Testis (tissue), 3 donors: Measurements from ENCODE around the gene KIF26A. TPM values are rescaled to one million over a fixed set of nuclear protein-coding genes. Genes with fewer than 3 reads are reported as not detected.

Source experiments
- DNase-seq: peaks from one replicate; pipeline ENCODE4 v3.0.0-alpha.2; 2019
- H3K27ac ChIP-seq, 2 donors: fragments of 200-600 bp; sonication (generic); one replicate each; pipeline ENCODE4 v1.5.1; 2019
- H3K27me3 ChIP-seq: fragments of 200-600 bp; sonication (generic); one replicate; pipeline ENCODE4 v1.5.1; 2019
- H3K36me3 ChIP-seq: fragments of 200-600 bp; sonication (generic); one replicate; pipeline ENCODE4 v1.5.1; 2017; ENCODE audit warnings: low read depth; ENCODE audit errors: missing control alignments
- H3K4me1 ChIP-seq: fragments of 200-600 bp; sonication (generic); one replicate; pipeline ENCODE4 v1.5.1; 2019
- H3K4me3 ChIP-seq, 2 donors: fragments of 200-600 bp; sonication (generic); one replicate each; pipeline ENCODE4 v1.5.1; 2017 to 2019
- H3K9me3 ChIP-seq: fragments of 200-600 bp; sonication (generic); one replicate; pipeline ENCODE4 v1.5.1; 2017
- POLR2A ChIP-seq: fragments of 450-650 bp; IDR thresholded peaks from one replicate; pipeline ENCODE4 v1.6.1; 2017; ENCODE audit warnings: antibody characterized with exemption, mild to moderate bottlenecking, moderate library complexity
- WGBS, 2 donors: methylation state at CpG; one replicate each; pipeline ENCODE4 v1.1.5; 2018; 5-methylcytosine and 5-hydroxymethylcytosine counted together
- intact Hi-C: fragments of 100-400 bp; cut with DNase I; formaldehyde crosslinking; loops from one replicate; pipeline ENCODE4 v1.15.1; 2023; ENCODE audit warnings: low total_unique reads
- polyA plus RNA-seq: library from polyadenylated mRNA; stranded (reverse); fragments of 350-450 nt; fragmentation: Illumina TruSeq; extraction: RNeasy Lipid Tissue Mini Kit (QIAGEN cat#74804); gene quantifications from one replicate; pipeline ENCODE4 v1.2.3, GENCODE V29; 2014; ENCODE audit warnings: low read depth, low replicate concordance; ENCODE audit not compliant: insufficient read depth
- total RNA-seq, 2 donors: library from RNA; depleted of rRNA; stranded (reverse); fragments of >200 nt; gene quantifications; one replicate each; pipeline ENCODE4 v1.2.3, GENCODE V29; 2016
- TF ChIP-seq, protein P1 (sequence below), 3 experiments: fragments of 450-650 bp in 2 of 3; fragments of 200-600 bp in 1 of 3; sonication (generic) in 1 of 3; IDR thresholded peaks; one replicate each; pipeline ENCODE4 v1.5.1; 2016 to 2019; ENCODE audit warnings: antibody characterized with exemption in 3 of 3, mild to moderate bottlenecking in 2 of 3, moderate library complexity in 1 of 3

KIF26A gene
- total and polyA plus RNA-seq, 3 donors from 2014 or later, result 5.6 to 21.2 (median 18.3) TPM

DNA sequence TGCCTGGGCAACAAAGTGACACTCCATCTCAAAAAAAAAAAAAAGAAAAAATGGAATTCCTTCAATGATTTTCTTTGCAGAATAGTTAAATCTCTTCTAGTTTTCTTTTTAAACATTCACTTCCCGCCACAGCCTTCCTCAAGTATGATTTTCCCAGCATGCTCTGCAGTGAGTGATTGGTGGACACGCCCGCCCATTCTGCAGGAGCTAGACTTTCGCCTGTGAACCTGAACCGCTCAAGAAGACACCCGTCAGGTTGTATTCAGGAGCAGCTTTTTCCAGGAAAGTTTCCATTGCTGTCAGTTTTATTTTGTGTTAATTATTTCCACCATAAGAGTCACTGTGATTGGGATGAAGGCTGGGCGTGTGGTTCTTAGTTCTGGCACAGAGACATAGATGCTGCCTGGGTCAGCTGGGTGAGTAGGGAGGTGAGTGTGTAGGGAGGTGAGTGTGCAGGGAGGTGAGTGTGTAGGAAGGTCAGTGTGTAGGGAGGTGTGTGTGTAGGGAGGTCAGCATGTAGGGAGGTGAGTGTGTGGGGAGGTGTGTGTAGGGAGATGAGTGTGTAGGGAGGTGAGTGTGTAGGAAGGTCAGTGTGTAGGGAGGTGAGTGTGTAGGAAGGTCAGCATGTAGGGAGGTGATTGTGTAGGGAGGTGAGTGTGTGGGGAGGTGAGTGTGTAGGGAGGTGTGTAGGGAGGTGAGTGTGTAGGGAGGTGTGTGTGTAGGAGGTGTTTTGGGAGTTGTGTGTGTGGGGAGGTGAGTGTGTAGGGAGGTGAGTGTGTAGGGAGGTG is 76.2 kb downstream of the KIF26A start:
- 91 to 95% methylated on average over 7 of the region's 7 CpGs for whole genome bisulfite sequencing, 2 donors
- DNase-seq, result no peak
- H3K27ac ChIP-seq, result no peak overlapping the region
- no peaks in the 10 kb centered on the region for H3K4me1 ChIP-seq
- intact Hi-C loops, result no loop called here
- H3K27me3 ChIP-seq, result no peaks in the 10 kb centered on the region
- TF ChIP-seq, protein P1, sequence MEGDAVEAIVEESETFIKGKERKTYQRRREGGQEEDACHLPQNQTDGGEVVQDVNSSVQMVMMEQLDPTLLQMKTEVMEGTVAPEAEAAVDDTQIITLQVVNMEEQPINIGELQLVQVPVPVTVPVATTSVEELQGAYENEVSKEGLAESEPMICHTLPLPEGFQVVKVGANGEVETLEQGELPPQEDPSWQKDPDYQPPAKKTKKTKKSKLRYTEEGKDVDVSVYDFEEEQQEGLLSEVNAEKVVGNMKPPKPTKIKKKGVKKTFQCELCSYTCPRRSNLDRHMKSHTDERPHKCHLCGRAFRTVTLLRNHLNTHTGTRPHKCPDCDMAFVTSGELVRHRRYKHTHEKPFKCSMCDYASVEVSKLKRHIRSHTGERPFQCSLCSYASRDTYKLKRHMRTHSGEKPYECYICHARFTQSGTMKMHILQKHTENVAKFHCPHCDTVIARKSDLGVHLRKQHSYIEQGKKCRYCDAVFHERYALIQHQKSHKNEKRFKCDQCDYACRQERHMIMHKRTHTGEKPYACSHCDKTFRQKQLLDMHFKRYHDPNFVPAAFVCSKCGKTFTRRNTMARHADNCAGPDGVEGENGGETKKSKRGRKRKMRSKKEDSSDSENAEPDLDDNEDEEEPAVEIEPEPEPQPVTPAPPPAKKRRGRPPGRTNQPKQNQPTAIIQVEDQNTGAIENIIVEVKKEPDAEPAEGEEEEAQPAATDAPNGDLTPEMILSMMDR (IDR thresholded peaks at IDR 0.05), result no peak
- no peak for TF ChIP-seq POLR2A
- H3K9me3 ChIP-seq, result no peaks in the 10 kb centered on the region
- H3K36me3 ChIP-seq, result no peaks in the 10 kb centered on the region
- H3K4me3 ChIP-seq, result no peak overlapping the region

GRCh38 chr14:104215706-104216334 is 77.4 kb downstream of the KIF26A start:
- no peak for TF ChIP-seq POLR2A
- TF ChIP-seq, protein P1 (IDR thresholded peaks at IDR 0.05), result no peak
- WGBS, 2 donors, result 74 to 82% methylated on average over 11 to 21 of the region's 21 CpGs
- Histone ChIP-seq H3K27me3 (no peaks in the 10 kb centered on the region), H3K27ac (no peak overlapping the region), H3K4me1 (no peaks in the 10 kb centered on the region), H3K9me3 (no peaks in the 10 kb centered on the region), H3K4me3 (no peak overlapping the region), H3K36me3 (no peaks in the 10 kb centered on the region)
- intact Hi-C loops, result no loop called here
- no peak for DNase-seq

- Histone ChIP-seq H3K27me3 (no peaks in the 10 kb centered on the region), H3K4me3 (no peak overlapping the region), H3K27ac (no peak overlapping the region), H3K36me3 (no peaks in the 10 kb centered on the region), H3K4me1 (no peaks in the 10 kb centered on the region), H3K9me3 (no peaks in the 10 kb centered on the region)
- WGBS, 2 donors, result 76 to 83% methylated on average over 7 to 14 of the region's 14 CpGs
- no peak for DNase-seq
- TF ChIP-seq, protein P1 (IDR thresholded peaks at IDR 0.05), result no peak
- no peak for TF ChIP-seq POLR2A
- intact Hi-C loops, result no loop called here
Measured at GRCh38 chr14:104216457-104216856, 78.1 kb downstream of the KIF26A start.

- Histone ChIP-seq H3K27me3 (no peaks in the 10 kb centered on the region), H3K36me3 (no peaks in the 10 kb centered on the region), H3K4me3 (no peak overlapping the region), H3K27ac (no peak overlapping the region), H3K9me3 (no peaks in the 10 kb centered on the region), H3K4me1 (no peaks in the 10 kb centered on the region)
- 88 to 90% methylated on average over 9 to 21 of the region's 21 CpGs for WGBS, 2 donors
- intact Hi-C loops, result no loop called here
- no peak for TF ChIP-seq POLR2A
- TF ChIP-seq, protein P1 (IDR thresholded peaks at IDR 0.05), result no peak
- DNase-seq, result no peak
Measured at GRCh38 chr14:104217486-104218360, 79.3 kb downstream of the KIF26A start.
